NCI-H128 (cell line): ENCODE data around the gene IL37.

ENCODE experiments used
- DNase-seq: peaks from one replicate; lab custom pipeline; 2025; ENCODE audit not compliant: unreplicated experiment; lab: John Stamatoyannopoulos, UW

The IL37 gene

DNA sequence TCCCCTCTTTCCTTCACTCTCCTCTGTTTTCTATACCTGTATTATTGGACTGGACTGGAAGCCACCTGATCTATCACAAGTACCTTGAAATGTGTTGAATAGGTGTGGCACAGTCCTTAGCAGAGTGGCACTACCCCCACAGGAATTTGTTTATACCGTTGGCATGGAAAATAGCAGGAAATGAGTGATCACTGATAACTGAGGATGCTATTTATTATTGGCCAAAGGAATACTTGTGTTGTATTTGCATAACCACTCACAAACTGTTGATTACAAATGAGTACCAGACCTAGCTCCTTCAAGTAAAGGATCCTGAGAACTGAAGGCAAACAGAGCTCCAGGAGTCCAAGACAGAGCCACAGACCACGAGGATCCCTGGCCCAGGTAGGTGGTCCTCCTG lies at the start of gene IL37:
Gene IL37 (plus strand): TSS at position 301 of the 400 bp plus-strand sequence. CDS start 1,848 bp downstream, outside the sequence.
- DNase-seq, result no peak

GRCh38 chr2:112864072-112864471 lies 46.9 kb upstream of the IL37 start:
- no peak for DNase-seq

DNA sequence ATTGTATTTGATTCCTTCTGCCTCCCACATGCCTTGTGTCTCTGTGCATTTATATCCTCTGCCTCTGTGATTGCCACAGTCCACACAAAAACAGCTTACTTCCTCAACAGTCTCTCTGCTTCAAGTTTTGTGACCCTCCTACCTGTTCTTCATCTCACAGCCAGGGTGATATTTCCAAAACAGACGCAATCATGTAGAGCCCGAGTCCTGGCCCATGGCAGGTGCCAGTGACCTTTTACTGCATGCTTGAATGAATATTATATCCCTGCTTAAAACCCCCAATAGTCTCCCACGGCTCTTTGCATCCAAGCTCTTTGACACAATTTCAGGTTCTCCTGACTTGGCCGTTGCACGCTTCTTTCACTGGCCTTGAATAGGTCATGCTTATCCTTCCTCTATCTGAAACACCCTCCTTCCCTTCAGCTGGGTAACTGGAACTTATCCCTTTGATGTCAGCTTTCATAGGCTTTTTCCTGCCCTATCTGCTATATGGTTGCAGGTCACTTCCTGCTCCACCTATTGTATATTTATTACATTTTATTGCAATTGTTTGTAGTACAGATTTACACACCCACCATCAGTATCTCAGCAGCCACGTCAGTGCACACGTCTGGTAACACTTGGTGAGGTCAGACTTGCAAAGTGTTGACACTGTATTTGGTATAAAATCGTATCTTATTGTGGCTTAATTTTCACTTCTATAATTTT lies 44.7 kb upstream of the IL37 start:
- DNase-seq, result no peak

GRCh38 chr2:112867701-112868631 lies 43.0 kb upstream of the IL37 start:
- DNase-seq, result no peak

DNA sequence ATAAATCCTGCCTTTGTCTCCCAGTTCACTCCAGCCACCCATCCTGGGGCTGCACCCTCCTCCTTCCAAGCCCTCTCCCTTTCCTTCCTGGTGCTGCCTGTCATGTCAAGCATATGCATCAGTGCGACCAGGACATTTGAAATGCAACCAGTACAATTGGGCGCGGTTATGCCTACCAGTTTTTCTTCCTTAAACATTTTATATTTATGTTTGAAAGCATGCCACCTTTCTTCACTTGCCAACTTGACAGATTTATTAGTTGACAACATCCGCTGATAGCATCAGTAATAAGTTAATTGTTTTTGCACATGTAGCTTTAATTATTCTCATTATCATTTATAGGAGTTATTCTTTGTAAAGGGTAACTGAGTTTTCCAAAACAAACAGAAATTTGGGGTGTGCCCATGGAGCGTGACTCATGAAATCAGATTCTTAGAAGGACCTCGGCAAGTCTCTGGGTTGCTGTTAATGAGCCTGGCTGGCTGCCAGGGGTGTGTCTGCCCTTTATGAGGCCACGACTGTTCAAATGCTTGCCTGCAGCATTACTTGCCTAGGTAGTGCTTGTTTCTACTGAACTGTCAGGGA lies 41.6 kb upstream of the IL37 start:
- peak; percentile 49 for DNase-seq

- DNase-seq, result no peak
These were observed 39.8 kb upstream of the IL37 start for GRCh38 chr2:112870841-112871835.

GRCh38 chr2:112876257-112876970 lies 34.6 kb upstream of the IL37 start:
- DNase-seq, result no peak

DNA sequence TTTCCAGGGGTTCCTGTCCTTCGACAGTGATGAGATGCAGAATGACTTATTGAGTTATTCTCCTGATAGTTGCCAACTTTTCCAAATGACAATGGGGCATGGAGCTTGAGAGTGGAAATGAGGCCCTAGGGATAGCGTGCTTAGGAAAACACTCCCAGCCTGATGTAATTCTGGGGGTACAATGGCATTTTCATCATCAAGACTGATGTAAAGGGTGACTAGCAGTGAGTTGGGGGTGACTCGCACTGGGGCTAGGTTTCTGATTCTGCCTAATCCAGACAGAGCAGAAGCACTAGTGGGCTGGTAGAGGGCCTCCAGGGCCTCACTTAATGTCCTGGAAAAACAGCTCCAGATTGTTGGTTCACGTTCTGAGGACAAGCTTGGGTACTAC lies 34.0 kb upstream of the IL37 start:
- no peak for DNase-seq

DNA sequence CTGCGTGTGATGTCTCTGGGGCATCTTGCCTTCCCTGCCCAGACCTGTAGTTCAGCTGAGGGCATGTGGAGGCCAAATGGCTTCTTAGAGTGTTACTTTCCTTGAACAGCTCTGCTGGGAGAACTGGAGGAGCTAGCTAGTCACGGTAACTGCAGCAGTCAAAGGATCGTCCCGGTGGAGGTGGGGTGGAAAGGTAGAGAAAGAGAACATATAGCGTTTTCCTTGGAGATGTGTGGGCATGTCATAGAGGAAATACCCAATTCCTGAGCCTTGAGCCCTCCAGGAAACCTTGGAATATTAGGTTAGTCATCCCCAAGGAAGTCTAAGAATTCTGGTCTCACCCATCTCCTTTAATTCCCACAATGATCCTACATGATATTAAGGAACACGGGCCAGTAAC lies 33.5 kb upstream of the IL37 start:
- DNase-seq, result no peak

DNA sequence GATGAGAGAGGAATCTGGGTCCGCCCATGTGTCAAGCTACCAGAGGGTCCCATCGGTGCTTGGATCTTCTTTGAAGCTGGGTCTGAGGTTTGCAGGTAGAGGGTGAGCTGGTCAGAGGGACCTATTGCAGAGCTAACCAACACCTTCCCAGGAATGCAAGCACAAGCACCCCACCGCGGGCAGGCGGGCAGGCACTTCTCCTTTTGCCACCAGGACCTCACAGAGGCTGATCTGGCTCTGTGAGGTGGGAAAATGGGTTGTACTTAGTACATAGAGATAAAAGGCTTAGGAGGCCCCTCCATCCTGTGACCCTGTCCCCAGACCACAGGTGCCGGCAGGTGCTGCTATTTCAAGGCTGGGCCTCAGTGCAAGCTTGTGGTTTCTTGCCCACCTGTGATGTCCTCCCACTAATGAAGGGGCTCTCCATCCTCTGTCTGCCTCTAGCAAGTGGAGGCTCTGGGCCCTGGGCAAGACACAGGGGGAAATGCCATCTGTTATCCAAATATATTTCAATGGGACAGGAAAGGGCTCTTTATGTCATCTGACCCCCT lies 31.4 kb upstream of the IL37 start:
- DNase-seq, result no peak

GRCh38 chr2:112880091-112880531 lies 30.9 kb upstream of the IL37 start:
- DNase-seq, result no peak

- DNase-seq, result no peak
These were observed 30.3 kb upstream of the IL37 start for GRCh38 chr2:112880696-112881095.

DNA sequence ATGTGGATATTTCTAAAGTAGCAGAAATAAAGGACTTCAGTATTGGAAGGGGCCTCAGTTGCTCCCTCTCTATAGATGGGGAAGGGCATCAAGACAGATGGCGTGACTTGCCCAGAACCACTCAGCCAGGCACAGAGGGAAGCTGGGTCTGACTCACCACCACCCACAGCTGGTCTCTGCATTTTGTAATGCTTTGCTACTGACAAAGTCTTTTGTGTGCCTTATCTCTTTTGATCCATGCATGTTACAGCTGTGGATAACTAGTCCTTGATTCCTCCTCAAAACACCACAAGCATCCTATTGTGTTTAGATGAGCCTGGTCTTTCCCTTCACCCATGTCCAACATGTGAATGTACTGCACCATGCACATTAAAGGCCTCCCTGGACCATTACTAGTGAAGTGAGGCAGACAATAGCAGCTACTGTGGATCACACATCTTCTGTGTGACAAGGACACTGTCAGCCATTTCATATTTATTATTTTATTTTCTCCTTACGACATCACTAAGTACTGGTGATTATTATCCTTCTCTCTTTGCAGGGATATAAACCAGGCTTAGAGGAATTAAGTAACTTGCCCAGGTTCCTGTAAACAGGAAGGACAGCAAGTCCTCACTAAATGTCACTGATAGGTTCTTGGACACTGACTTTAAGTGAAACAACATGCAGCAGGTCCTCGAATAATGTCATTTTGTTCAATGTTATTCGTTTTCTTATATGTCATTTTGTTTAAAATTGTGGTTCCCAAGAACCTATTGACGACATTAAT lies 29.6 kb upstream of the IL37 start:
- DNase-seq, result no peak

GRCh38 chr2:112883669-112884068 lies 27.3 kb upstream of the IL37 start:
- no peak for DNase-seq

- DNase-seq, result no peak
These were observed 26.0 kb upstream of the IL37 start for GRCh38 chr2:112884869-112885505.

GRCh38 chr2:112885506-112885902 lies 25.5 kb upstream of the IL37 start:
- DNase-seq, result no peak

GRCh38 chr2:112886291-112886690 lies 24.7 kb upstream of the IL37 start:
- DNase-seq, result no peak

DNA sequence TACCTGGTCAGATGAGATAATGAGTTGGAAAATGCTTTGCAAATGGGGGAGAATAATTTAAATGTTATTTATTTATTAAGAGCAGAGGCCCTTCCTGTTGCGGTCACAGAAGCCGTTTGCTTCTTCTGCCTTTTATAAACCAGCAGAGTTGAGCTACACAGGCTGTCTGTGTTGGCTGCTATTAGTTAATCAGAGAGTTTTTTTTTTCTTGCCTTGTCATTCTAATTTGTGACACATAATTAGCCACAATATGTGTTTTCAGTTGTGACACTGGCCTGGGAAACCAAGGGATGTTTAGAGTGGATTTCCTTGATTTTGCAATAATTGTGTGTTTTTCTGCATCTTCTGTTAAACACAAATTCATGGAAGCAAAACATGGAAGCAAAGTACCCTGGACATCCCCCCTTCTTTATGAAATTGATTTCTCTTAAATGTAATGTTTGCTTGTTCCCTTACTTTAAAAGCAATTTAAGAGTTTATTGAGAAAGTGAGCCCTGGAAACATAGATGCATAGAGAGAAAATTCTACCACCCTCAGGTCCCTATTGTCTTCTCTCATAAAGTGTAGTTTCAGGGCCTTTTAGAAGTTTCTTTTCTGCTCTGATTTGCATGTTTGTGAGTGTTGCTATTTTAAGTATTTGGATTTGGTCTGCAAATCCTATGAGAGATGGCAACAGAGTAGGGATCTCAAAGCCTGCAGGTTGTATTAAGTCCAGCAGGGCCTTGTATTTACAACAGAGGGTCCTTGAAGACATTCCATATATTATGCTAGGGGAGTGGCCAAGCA lies 22.8 kb upstream of the IL37 start:
- no peak for DNase-seq
